Gastroesophageal sphincter (tissue), 4 donors: Measurements from ENCODE around the gene MB21D2. TPM values are rescaled to one million over a fixed set of nuclear protein-coding genes. Genes with fewer than 3 reads are reported as not detected.

ENCODE experiments used
- ATAC-seq: fragments of 150-250 bp; one replicate; pipeline ENCODE4 v1.9.1; 2016; ENCODE audit warnings: mild to moderate bottlenecking, moderate library complexity
- H3K27ac ChIP-seq, 4 donors: fragments of 200-600 bp; sonication (generic) in 3 of 4; 1 replicate in 3 of 4; 2 replicates in 1 of 4; pipeline ENCODE4 v1.5.1; 2016 to 2019
- H3K27me3 ChIP-seq: fragments of 200-600 bp; sonication (generic); one replicate; pipeline ENCODE4 v1.5.1; 2019
- H3K36me3 ChIP-seq, 2 donors: fragments of 200-600 bp; sonication (generic); one replicate each; pipeline ENCODE4 v1.5.1; 2019; ENCODE audit warnings: control low read depth in 1 of 2
- H3K4me1 ChIP-seq, 3 donors: fragments of 200-600 bp; sonication (generic); 1 replicate in 2 of 3; 2 replicates in 1 of 3; pipeline ENCODE4 v1.5.1; 2016 to 2019; ENCODE audit warnings: control low read depth in 2 of 3
- H3K4me3 ChIP-seq, 2 donors: fragments of 200-600 bp; sonication (generic); one replicate each; pipeline ENCODE4 v1.5.1; 2019; ENCODE audit warnings: mild to moderate bottlenecking in 1 of 2, moderate library complexity in 1 of 2
- H3K9me3 ChIP-seq, 3 donors: fragments of 200-600 bp; sonication (generic); one replicate each; pipeline ENCODE4 v1.5.1; 2017 to 2019; ENCODE audit warnings: control low read depth in 2 of 3
- EP300 ChIP-seq: sonication (generic); formaldehyde crosslinking; IDR thresholded peaks from one replicate; pipeline ENCODE4 v1.6.1; 2017; ENCODE audit warnings: antibody characterized with exemption, mild to moderate bottlenecking
- POLR2A ChIP-seq, 2 donors: fragments of 450-650 bp; IDR thresholded peaks; one replicate each; pipeline ENCODE4 v1.6.1; 2017; ENCODE audit warnings: antibody characterized with exemption in 2 of 2, mild to moderate bottlenecking in 2 of 2, moderate library complexity in 1 of 2
- POLR2AphosphoS5 ChIP-seq: sonication (generic); formaldehyde crosslinking; IDR thresholded peaks from one replicate; pipeline ENCODE4 v1.6.1; 2017; ENCODE audit warnings: antibody characterized with exemption
- WGBS, 2 donors: methylation state at CpG; one replicate each; pipeline ENCODE4 v1.1.5; 2018; ENCODE audit warnings: low coverage in 1 of 2; 5-methylcytosine and 5-hydroxymethylcytosine counted together
- total RNA-seq, 4 donors: library from RNA; depleted of rRNA; stranded (reverse); fragments of >200 nt; gene quantifications; one replicate each; pipeline ENCODE4 v1.1.0, GENCODE V29; 2016
- TF ChIP-seq, protein P1 (sequence below), 4 experiments: fragments of 200-600 bp in 2 of 4; fragments of 450-650 bp in 2 of 4; sonication (generic) in 1 of 4; IDR thresholded peaks; one replicate each; pipeline ENCODE4 v1.5.1; 2017 to 2019; ENCODE audit warnings: antibody characterized with exemption in 4 of 4, mild to moderate bottlenecking in 2 of 4, moderate library complexity in 2 of 4

The MB21D2 gene
- total RNA-seq, 4 donors from 2014 or later, result 7.0 to 11.5 (median 9.3) TPM

DNA sequence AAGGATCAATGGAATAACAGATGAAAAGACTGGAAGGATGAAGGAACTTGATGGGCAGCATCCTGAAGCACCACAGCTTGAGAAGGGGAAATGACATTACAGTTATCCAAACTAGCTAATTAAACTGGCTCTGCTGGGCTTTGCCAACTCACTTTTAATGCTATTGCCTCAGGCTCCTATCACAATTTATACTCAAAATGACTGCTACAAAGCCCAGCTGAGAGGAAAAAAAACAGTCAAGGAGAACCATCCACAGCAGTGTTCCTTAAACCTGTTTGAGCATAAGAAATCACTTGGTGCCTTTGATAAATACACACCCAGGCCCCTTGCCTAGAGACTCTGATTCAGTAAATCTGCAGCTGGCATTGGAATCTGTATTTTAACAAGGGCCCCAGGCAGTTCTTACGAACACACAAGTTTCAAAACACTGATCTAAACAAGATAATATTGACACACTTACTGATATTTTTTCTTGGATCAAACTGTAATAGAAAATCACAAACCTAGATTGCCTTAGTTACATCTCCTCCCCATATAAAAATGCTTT lies 85.8 kb downstream of the MB21D2 start:
- Histone ChIP-seq H3K4me3 (no peak overlapping the region), H3K27ac (peak overlapping the region in 1 of 4 donors; percentile 34)

DNA sequence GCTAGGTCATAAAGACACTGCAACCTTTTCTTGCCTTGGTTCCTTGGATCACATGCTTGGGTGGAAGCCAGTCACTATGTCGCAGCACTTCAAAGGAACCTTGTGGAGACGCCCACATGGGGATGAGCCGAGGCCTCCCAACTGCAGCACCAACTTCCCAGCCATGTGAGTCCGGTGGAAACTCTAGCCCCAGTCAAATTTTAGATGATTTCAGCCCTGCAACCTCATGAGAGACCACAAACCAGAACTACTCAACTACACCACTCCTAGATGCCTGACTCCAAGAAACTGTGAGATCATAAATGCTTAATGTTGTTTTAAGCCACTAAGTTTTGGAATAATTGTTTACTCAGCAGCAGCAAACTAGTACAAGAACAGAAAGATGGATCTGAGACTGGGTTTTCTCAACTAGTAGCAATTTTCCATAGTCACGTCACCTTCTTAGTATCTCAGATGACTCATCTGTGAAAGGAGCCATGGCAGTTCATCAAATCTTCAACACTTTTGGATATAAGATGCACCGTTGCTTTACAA lies 86.5 kb downstream of the MB21D2 start:
- TF ChIP-seq, protein P1, sequence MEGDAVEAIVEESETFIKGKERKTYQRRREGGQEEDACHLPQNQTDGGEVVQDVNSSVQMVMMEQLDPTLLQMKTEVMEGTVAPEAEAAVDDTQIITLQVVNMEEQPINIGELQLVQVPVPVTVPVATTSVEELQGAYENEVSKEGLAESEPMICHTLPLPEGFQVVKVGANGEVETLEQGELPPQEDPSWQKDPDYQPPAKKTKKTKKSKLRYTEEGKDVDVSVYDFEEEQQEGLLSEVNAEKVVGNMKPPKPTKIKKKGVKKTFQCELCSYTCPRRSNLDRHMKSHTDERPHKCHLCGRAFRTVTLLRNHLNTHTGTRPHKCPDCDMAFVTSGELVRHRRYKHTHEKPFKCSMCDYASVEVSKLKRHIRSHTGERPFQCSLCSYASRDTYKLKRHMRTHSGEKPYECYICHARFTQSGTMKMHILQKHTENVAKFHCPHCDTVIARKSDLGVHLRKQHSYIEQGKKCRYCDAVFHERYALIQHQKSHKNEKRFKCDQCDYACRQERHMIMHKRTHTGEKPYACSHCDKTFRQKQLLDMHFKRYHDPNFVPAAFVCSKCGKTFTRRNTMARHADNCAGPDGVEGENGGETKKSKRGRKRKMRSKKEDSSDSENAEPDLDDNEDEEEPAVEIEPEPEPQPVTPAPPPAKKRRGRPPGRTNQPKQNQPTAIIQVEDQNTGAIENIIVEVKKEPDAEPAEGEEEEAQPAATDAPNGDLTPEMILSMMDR (IDR thresholded peaks at IDR 0.05), result no peak
- peak; percentile 51 for TF ChIP-seq POLR2AphosphoS5
- TF ChIP-seq POLR2A (IDR thresholded peaks at IDR 0.05), result no peak
- no peak for TF ChIP-seq EP300
- H3K9me3 ChIP-seq, result no peaks in the 10 kb centered on the region
- peak; percentile 54 for ATAC-seq
- 39 to 53% methylated on average over 4 of the region's 6 CpGs for WGBS, 2 donors
- peaks cover 8 to 67% (median 24%) of the 10 kb centered on the region in 3 donors for H3K4me1 ChIP-seq
- no peaks in the 10 kb centered on the region for H3K27me3 ChIP-seq
- no peak overlapping the region for H3K4me3 ChIP-seq
- no peaks in the 10 kb centered on the region for H3K36me3 ChIP-seq
- H3K27ac ChIP-seq, result peak overlapping the region in 2 of 4 donors; percentile 23 to 40

More for the DNA sequence above, 85.8 kb downstream of the MB21D2 start:
- 40 to 78% methylated on average over 1 of the region's 1 CpG for WGBS, 2 donors
- Histone ChIP-seq H3K4me1 (peaks cover 6 to 68% (median 19%) of the 10 kb centered on the region in 3 donors), H3K9me3 (no peaks in the 10 kb centered on the region), H3K27me3 (no peaks in the 10 kb centered on the region), H3K36me3 (no peaks in the 10 kb centered on the region)
- ATAC-seq, result no peak
- TF ChIP-seq, protein P1 (IDR thresholded peaks at IDR 0.05), result no peak
- TF ChIP-seq POLR2A (IDR thresholded peaks at IDR 0.05) (no peak), POLR2AphosphoS5 (no peak), EP300 (no peak)

DNA sequence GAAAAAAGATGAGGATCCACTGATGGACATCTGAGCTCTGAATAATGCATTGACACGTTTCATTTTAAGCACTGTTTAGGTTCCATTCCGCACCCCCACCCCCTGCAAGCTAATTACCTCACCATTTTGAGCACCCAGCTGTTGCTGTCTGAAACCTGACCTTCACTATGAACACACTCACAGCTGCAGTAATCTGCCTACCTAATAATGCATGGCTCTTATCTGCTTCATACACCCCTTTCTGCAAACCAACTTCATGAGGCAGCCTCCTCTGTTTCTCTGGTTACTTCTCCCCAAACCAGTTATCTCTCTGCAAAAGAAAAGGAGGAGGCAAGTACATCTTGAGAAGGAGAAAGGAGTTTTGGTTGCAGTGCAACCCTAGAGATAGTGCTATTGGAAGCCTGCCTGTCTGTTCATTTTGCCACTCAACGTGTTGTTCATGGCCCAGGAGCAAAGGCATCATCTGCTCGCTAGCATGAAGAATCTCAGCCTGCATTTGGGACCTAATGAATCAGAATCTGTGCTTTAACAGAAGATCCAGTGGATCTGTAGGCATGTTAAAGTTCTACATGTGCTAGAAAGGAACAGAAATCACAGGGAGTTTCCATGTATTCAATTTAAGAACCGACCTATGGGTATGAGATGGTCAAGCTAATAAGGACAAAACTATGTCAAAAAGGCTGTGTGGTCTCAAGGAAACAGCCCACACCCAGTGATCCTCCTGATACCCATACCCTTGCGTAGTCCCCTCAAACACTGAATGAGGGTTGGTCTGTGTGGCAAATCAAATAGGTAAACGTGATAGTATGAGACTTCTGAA lies 87.2 kb downstream of the MB21D2 start:
- 80 to 84% methylated on average over 7 of the region's 7 CpGs for WGBS, 2 donors
- TF ChIP-seq EP300, result no peak
- TF ChIP-seq POLR2AphosphoS5, result no peak
- TF ChIP-seq, protein P1 (IDR thresholded peaks at IDR 0.05), result no peak
- TF ChIP-seq POLR2A (IDR thresholded peaks at IDR 0.05), result no peak
- H3K4me3 ChIP-seq, result no peak overlapping the region
- H3K27ac ChIP-seq, result peak overlapping the region in 2 of 4 donors; percentile 23 to 40
- peaks cover 6 to 67% (median 25%) of the 10 kb centered on the region in 3 donors for H3K4me1 ChIP-seq
- H3K36me3 ChIP-seq, result no peaks in the 10 kb centered on the region
- H3K27me3 ChIP-seq, result no peaks in the 10 kb centered on the region
- no peak for ATAC-seq
- H3K9me3 ChIP-seq, result no peaks in the 10 kb centered on the region

DNA sequence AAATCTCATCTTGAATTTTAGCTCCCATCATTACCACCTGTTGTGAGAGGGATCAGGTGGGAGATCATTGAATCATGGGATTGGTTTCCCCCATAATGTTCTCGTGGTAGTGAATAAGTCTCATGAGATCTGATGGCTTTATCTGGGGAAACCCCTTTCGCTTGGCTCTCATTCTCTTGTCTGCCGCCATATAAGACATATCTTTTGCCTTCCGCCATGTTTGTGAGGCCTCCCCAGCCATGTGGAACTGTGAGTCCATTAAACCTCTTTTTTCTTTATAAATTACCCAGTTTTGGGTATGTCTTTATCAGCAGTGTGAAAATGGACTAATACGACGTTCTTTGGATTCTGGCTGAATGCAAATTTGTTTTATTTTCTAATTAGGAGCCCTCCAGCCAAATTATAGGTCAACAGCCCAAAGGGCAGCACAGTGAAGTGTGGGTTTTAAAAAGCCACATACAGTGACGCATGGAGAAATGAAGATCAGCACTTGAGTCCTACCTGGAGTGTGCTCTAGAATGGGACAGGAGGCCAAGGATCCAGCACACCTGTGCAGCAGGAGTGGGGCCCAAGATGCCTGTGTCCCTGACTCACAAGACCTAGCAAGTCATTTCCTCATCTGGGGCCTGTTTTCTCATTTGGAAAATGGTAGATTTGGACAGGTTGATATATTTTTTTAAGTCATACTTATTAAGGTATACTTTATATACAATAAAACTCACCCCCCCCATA lies 89.6 kb downstream of the MB21D2 start:
- Histone ChIP-seq H3K4me3 (no peak overlapping the region), H3K9me3 (no peaks in the 10 kb centered on the region), H3K36me3 (no peaks in the 10 kb centered on the region), H3K27ac (no peak overlapping the region), H3K27me3 (no peaks in the 10 kb centered on the region), H3K4me1 (peaks cover 6 to 59% (median 27%) of the 10 kb centered on the region in 3 donors)
- TF ChIP-seq, protein P1 (IDR thresholded peaks at IDR 0.05), result no peak
- TF ChIP-seq EP300 (no peak), POLR2A (IDR thresholded peaks at IDR 0.05) (no peak), POLR2AphosphoS5 (no peak)
- ATAC-seq, result no peak
- WGBS, 2 donors, result 95 to 98% methylated on average over 6 to 7 of the region's 7 CpGs
